BLaER1 treated with 17β-estradiol and CSF1 and Interleukin-3, amounts not matched to agents 10 nM and 100 nM (cell line): ENCODE results near the gene CDO1.

Experiments used
- H3K27ac ChIP-seq, 11 experiments: shearing (Covaris generic); formaldehyde crosslinking; 2 replicates each; pipeline ENCODE4 v1.8.1; 2022
- H3K27me3 ChIP-seq, 11 experiments: shearing (Covaris generic); formaldehyde crosslinking; 2 replicates each; pipeline ENCODE4 v1.8.1; 2022
- H3K36me3 ChIP-seq, 11 experiments: shearing (Covaris generic); formaldehyde crosslinking; 2 replicates each; pipeline ENCODE4 v1.8.1; 2022
- H3K4me1 ChIP-seq, 10 experiments: shearing (Covaris generic); formaldehyde crosslinking; 2 replicates each; pipeline ENCODE4 v1.8.1; 2022
- H3K4me2 ChIP-seq, 11 experiments: shearing (Covaris generic); formaldehyde crosslinking; 2 replicates each; pipeline ENCODE4 v1.8.1; 2022
- H3K4me3 ChIP-seq, 10 experiments: shearing (Covaris generic); formaldehyde crosslinking; 2 replicates each; pipeline ENCODE4 v1.8.1; 2022
- H3K9ac ChIP-seq, 11 experiments: shearing (Covaris generic); formaldehyde crosslinking; 2 replicates each; pipeline ENCODE4 v1.8.1; 2022
- H3K9me3 ChIP-seq, 11 experiments: shearing (Covaris generic); formaldehyde crosslinking; replicated peaks in 1 of 11; 2 replicates each; pipeline ENCODE4 v1.8.1; 2022
- H4K20me1 ChIP-seq, 11 experiments: shearing (Covaris generic); formaldehyde crosslinking; 2 replicates each; pipeline ENCODE4 v1.8.1; 2022
- Cebpa-rat ChIP-seq, 11 experiments: shearing (Covaris generic); IDR thresholded peaks; 2 replicates each; pipeline ENCODE4 v1.8.1; 2022

The CDO1 gene

GRCh38 chr5:115849258-115849798, 32.9 kb upstream of the CDO1 start:
- no peak overlapping the region for H3K4me3 ChIP-seq
- H3K36me3 ChIP-seq: peaks cover 0 to 12% (median 9%) of the 10 kb centered on the region in 11 experiments; a peak in 9 of 22 replicates
- TF ChIP-seq Cebpa-rat (IDR thresholded peaks at IDR 0.05): no peak
- H3K4me1 ChIP-seq: peaks cover 1 to 17% (median 5%) of the 10 kb centered on the region in 10 experiments; a peak in 15 of 20 replicates
- no peak overlapping the region for H3K4me2 ChIP-seq
- peaks cover 9 to 88% (median 44%) of the 10 kb centered on the region in 11 experiments; a peak in 18 of 22 replicates for H4K20me1 ChIP-seq
- no peak overlapping the region for H3K9ac ChIP-seq
- H3K27ac ChIP-seq: no peak overlapping the region
- H3K9me3 ChIP-seq: peaks cover 9 to 16% (median 14%) of the 10 kb centered on the region in 11 experiments; a peak in 21 of 22 replicates
- no peaks in the 10 kb centered on the region for H3K27me3 ChIP-seq

- H3K36me3 ChIP-seq: no peaks in the 10 kb centered on the region
- no peaks in the 10 kb centered on the region for H3K9me3 ChIP-seq
- TF ChIP-seq Cebpa-rat (IDR thresholded peaks at IDR 0.05): no peak
- peaks cover 15 to 31% (median 21%) of the 10 kb centered on the region in 10 experiments for H3K4me1 ChIP-seq
- no peak overlapping the region for H3K9ac ChIP-seq
- no peaks in the 10 kb centered on the region for H3K27me3 ChIP-seq
- no peak overlapping the region for H3K4me3 ChIP-seq
- peaks cover 29 to 95% (median 64%) of the 10 kb centered on the region in 11 experiments; a peak in 20 of 22 replicates for H4K20me1 ChIP-seq
- H3K27ac ChIP-seq: no peak overlapping the region
- H3K4me2 ChIP-seq: no peak overlapping the region
These were observed 30.8 kb upstream of the CDO1 start for GRCh38 chr5:115847290-115847689.

GRCh38 chr5:115844321-115844817, 27.9 kb upstream of the CDO1 start:
- Histone ChIP-seq H3K9ac (no peak overlapping the region), H3K4me3 (no peak overlapping the region), H3K9me3 (no peaks in the 10 kb centered on the region), H3K4me1 (peaks cover 27 to 40% (median 33%) of the 10 kb centered on the region in 10 experiments), H4K20me1 (peaks cover 27 to 77% (median 62%) of the 10 kb centered on the region in 11 experiments; a peak in 20 of 22 replicates), H3K27me3 (no peaks in the 10 kb centered on the region), H3K36me3 (no peaks in the 10 kb centered on the region), H3K27ac (no peak overlapping the region), H3K4me2 (peak overlapping the region; percentile 80 to 97 (median 88); a peak in 17 of 22 replicates)
- TF ChIP-seq Cebpa-rat (IDR thresholded peaks at IDR 0.05): no peak

- Histone ChIP-seq H3K9me3 (no peaks in the 10 kb centered on the region), H3K4me1 (peaks cover 33 to 48% (median 41%) of the 10 kb centered on the region in 10 experiments), H3K4me3 (peak overlapping the region; percentile 84 to 96 (median 92); a peak in 13 of 20 replicates), H3K4me2 (peak overlapping the region; percentile 80 to 97 (median 88)), H4K20me1 (peaks cover 26 to 77% (median 63%) of the 10 kb centered on the region in 11 experiments; a peak in 21 of 22 replicates), H3K27ac (no peak overlapping the region), H3K27me3 (no peaks in the 10 kb centered on the region), H3K36me3 (peaks cover 0 to 2% (median 0%) of the 10 kb centered on the region in 11 experiments; a peak in 1 of 22 replicates), H3K9ac (peak overlapping the region in 6 of 11 experiments; percentile 92 to 95 (median 93); a peak in 8 of 22 replicates)
- TF ChIP-seq Cebpa-rat (IDR thresholded peaks at IDR 0.05): no peak; a peak in 1 of 22 replicates
These were observed 27.1 kb upstream of the CDO1 start for GRCh38 chr5:115843444-115844130.

- Histone ChIP-seq H3K9me3 (no peaks in the 10 kb centered on the region), H3K27me3 (no peaks in the 10 kb centered on the region), H3K9ac (peak overlapping the region; percentile 88 to 95 (median 93)), H3K4me2 (peak overlapping the region; percentile 80 to 97 (median 88)), H3K4me3 (peak overlapping the region; percentile 84 to 96 (median 92)), H3K27ac (peak overlapping the region in 2 of 11 experiments; percentile 90 to 99; a peak in 3 of 22 replicates), H4K20me1 (peaks cover 32 to 78% (median 65%) of the 10 kb centered on the region in 11 experiments; a peak in 21 of 22 replicates), H3K36me3 (peaks cover 0 to 9% (median 4%) of the 10 kb centered on the region in 11 experiments; a peak in 10 of 22 replicates), H3K4me1 (peaks cover 34 to 52% (median 47%) of the 10 kb centered on the region in 10 experiments)
- TF ChIP-seq Cebpa-rat (IDR thresholded peaks at IDR 0.05): no peak
These were observed 26.5 kb upstream of the CDO1 start for GRCh38 chr5:115842952-115843351.

- peaks cover 34 to 54% (median 47%) of the 10 kb centered on the region in 10 experiments for H3K4me1 ChIP-seq
- peak overlapping the region; percentile 80 to 97 (median 88) for H3K4me2 ChIP-seq
- H3K36me3 ChIP-seq: peaks cover 4 to 15% (median 10%) of the 10 kb centered on the region in 11 experiments
- peak overlapping the region; percentile 84 to 96 (median 92) for H3K4me3 ChIP-seq
- peaks cover 33 to 79% (median 69%) of the 10 kb centered on the region in 11 experiments; a peak in 21 of 22 replicates for H4K20me1 ChIP-seq
- TF ChIP-seq Cebpa-rat (IDR thresholded peaks at IDR 0.05): no peak
- peak overlapping the region; percentile 90 to 99 (median 95) for H3K27ac ChIP-seq
- no peaks in the 10 kb centered on the region for H3K9me3 ChIP-seq
- peak overlapping the region; percentile 88 to 95 (median 93) for H3K9ac ChIP-seq
- no peaks in the 10 kb centered on the region for H3K27me3 ChIP-seq
These were observed 25.9 kb upstream of the CDO1 start for GRCh38 chr5:115842089-115842935.

GRCh38 chr5:115841382-115842088, 25.1 kb upstream of the CDO1 start, which contains the start of the genes AP3S1 and ATG12:
Gene AP3S1, plus strand, starts transcription at chr5:115841935. Its CDS starts 103 bp downstream, at chr5:115842038.
Gene ATG12, minus strand, starts transcription at chr5:115841565. Its CDS starts 13 bp downstream, at chr5:115841552.
- Histone ChIP-seq H3K4me2 (peak within 1 kb of the TSS; percentile 85 to 98 (median 90)), H4K20me1 (peaks cover 33 to 78% (median 68%) of the 10 kb centered on the region in 11 experiments; a peak in 21 of 22 replicates), H3K4me1 (peaks cover 34 to 54% (median 47%) of the 10 kb centered on the region in 10 experiments), H3K9me3 (no peaks in the 10 kb centered on the region), H3K4me3 (peak within 1 kb of the TSS; percentile 84 to 96 (median 92)), H3K27ac (peak within 1 kb of the TSS; percentile 90 to 99 (median 95)), H3K27me3 (no peaks in the 10 kb centered on the region), H3K9ac (peak within 1 kb of the TSS; percentile 88 to 95 (median 93)), H3K36me3 (peaks cover 12 to 23% (median 18%) of the 10 kb centered on the region in 11 experiments)
- TF ChIP-seq Cebpa-rat (IDR thresholded peaks at IDR 0.05): no peak
